GM18951 (cell line): ENCODE data around the gene ADAMTS9.

ENCODE experiments used
- POLR2A ChIP-seq: IDR thresholded peaks from 4 replicates; pipeline ENCODE4 v1.6.1; 2011; ENCODE audit warnings: mild to moderate bottlenecking; ENCODE audit not compliant: insufficient read length, insufficient read depth; ENCODE audit errors: extremely low read depth
- in situ Hi-C: fragments of 300-500 bp; cut with MboI; formaldehyde crosslinking; loops from one replicate; pipeline ENCODE4 v1.12.0; 2022; ENCODE audit warnings: low sequenced_read_pairs, mixed read lengths, inconsistent platforms; ENCODE audit not compliant: unreplicated experiment

Gene ADAMTS9

DNA sequence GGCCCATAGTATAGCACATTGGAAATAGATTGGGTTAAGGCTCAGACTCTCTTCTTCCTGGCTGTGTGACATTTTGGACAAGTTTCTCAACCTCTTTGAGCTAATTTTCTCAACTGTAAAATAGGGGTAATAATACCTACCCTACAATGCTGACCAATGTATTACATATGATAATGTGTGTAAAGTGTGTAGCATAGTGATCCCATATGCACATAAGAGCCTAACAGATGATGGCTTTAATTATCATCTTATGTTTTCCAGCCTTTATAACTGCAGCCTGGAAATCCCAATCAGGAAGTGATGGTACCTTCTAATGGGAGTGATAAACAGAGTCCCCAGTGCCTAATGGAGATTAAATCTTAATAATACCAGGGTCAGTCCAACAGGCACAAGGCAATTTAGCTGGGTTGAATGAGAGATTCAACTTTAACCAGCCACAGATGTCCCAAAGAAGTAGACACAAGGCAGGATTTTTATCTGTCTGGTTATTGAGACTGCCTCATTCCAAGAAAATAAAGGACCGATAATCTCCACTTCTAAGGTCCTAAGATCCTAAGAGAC is 12.0 kb downstream of the ADAMTS9 start:
- no peak for TF ChIP-seq POLR2A
- in situ Hi-C loops, result no loop called here

DNA sequence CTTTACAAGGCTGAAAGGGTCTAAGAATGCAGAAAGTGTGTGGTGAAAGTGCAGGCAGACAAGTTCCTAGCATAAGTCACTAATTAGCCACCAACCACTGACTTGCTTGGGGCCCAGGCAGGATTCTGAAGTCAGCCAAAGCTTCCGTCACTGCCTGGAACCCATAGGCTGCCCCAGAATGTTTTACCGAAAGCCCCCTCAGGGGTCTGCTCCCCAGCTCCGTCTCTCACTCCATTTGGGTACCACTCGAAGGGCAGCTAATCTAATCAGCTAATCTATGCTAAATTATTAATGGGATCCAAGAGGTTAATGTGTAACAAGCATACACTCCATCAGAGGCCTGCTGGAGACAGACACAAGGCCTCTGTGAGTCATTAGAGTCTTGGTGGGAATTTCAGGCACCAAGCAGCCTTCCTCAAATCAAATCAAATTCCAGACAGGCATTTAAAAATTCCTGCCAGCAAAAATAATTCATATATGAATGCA is 13.2 kb downstream of the ADAMTS9 start:
- in situ Hi-C loops, result no loop called here
- TF ChIP-seq POLR2A, result no peak

DNA sequence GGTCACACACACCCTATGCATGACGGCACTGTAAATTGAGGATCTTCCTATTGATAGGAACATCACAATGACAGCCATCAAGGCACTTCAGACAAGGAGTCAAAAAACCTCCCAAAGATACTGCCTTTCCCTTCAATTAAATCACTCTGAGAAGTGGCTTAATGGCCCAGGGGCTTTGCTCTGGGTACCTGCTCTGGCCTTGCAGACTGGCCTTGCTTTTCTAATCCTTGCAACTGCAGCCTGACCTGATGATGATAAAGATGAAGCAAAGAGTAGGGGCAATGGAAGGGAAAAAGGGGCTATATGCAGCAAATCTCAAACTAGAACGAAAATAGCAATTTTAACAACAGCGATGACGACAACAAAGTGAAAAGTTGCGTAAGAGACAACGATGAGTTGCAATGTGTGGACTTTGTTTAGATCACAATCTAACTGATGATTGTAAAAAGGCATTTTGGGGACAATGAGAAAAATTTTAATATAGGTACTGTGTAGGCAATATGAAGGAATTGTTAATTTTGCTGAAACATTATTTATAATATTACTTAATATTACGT is 14.6 kb downstream of the ADAMTS9 start:
- TF ChIP-seq POLR2A, result no peak
- in situ Hi-C loops, result no loop called here

DNA sequence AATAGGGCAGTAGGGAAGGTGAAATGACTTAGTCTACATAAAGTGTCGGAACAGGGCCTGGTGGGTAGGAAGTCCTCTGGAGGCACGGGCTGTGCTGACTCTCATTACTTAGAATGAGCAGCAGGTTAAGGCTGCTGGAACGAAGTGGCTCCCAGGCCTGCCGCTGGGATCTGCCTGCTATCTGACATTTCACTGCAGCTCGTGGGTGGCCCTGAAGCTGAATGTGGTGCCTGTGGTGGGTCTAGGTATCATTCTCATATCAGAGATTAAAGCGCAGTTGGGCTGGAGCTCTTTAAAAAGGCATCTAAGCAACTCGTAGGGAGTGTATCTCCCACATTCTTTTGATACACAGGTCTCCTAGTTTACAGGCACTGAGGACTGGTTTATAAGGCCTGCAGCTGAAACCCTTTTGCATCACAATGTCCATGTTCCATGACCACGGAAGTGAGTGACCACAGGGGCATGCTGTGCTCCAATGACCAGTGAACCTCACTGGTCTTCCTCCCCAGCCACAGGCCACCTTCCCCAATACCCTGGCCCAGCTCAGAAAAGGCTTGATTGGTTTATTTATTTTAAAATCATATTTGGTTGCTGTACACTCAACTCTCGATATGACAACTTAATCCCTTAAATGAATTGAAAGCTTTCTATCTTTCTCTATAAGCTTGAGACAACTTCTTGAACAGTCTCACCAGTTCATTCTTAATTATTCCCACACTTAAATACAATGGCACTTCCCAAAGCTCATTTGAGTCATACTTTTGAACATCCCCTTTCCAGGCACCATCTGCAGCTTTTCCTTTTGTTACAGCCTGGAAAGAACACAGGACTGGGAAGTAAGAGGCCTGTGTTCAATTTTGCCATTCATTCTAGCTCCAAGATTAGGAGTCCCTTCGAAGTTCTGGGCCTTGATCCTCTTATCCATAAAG is 19.0 kb downstream of the ADAMTS9 start:
- no peak for TF ChIP-seq POLR2A
- in situ Hi-C loops, result no loop called here

DNA sequence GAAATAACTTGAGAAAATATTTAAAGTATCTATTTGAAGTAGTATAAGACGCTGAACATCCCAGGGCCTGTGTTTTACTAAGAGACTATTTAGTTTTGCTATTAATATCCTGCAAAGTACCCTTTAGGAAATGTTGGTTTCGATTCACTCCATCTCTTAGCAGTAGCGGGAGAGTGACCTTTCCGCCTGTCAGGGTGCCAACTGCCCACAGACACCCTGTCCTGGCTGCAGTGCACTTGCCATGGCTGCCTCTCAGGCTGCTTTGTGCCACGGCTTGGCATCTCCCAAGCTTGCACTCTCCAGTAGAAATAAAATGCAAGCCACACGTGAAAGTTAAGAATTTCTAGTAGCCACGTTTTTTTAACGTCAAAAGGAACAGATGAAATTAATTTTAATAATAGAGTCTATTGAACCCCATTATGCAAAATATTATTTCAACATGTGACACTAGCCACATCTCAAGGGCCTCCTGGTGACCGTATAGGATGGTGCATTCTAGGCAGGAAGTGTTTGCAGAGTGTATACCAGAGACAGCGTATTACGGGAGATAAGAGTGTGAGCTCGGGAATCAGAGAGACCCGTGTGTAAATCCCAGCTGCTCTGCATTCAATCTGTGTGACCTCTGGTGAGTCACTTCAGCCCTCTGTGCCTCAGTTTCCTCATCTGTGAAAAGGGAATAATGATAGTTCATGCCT is 19.8 kb downstream of the ADAMTS9 start:
- no peak for TF ChIP-seq POLR2A
- in situ Hi-C loops, result no loop called here

DNA sequence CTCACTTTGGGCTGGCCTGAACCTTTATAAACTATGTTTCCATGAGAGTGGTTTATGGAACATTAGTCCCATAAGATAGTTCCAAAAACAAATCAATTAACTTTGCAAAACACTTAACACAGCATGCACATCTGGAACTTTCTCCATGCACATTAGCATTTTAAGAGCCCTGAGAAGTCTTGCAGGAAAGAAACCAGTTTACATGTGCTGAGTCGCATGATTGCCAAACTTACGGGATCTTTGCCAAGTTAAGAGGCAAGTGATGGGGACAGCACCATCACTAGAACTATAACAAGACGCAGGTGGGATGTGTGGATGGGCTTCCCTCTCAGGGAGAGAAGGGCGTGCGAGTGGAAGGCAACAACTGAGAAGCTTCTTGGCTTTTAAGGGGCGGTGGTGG is 20.7 kb downstream of the ADAMTS9 start:
- in situ Hi-C loops, result no loop called here
- TF ChIP-seq POLR2A, result no peak

DNA sequence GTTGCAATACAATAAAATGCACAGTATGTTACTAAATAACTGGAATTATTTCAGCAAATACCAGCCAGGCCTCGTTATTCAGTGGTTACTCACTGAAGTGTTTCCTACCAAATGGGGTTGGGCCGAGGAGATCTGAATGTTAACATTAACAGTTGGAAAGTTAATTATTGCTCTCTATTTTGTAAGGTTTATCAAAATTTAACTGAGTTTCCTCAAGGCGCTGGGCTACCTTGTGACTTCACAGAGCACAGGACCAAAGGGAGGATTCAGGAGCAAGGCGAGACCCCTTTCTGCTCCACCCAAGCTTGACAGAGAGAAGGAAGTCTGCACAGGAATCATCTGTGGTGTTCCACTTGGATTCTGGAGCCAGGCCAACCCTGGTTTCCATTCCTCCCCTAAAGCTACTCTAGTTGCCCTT is 21.6 kb downstream of the ADAMTS9 start:
- no peak for TF ChIP-seq POLR2A

DNA sequence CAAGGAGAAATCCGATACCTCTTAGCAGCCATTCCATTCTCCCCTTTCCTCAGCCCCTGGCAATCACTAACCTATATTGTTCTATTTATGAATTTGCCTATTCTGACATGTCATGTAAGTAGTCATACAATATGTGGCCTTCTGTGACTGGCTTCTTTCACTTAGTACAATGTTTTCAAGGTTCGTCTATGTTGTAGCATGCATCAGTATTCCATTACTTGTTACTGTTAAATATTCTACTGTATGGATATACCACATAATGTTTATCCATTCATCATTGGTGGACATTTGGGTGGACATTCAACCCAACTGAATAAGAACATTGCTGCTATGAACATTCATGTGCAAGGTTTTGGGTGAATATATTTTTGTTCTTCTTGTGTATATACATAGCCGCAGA is 23.4 kb downstream of the ADAMTS9 start:
- TF ChIP-seq POLR2A, result no peak
- in situ Hi-C loops, result no loop called here

More for the DNA sequence above, 21.6 kb downstream of the ADAMTS9 start:
- in situ Hi-C loops, result no loop called here

DNA sequence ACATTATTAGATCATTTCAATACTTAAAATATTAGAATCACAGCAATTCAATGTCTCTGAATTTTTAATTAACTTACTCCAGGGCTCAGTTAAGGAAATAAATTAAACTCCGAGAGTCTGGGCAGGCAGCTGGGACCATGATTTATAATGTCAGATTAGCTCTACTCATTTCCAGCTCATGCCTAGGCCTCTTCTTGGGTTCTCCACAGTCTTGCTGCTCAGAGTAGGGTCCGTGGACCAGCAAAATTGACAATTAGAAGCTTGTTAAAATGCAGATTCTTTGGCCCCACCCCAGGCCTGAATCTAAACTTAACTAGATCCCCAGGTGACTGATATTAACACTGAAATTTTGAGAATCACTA is 28.2 kb downstream of the ADAMTS9 start:
- in situ Hi-C loops, result no loop called here
- no peak for TF ChIP-seq POLR2A

DNA sequence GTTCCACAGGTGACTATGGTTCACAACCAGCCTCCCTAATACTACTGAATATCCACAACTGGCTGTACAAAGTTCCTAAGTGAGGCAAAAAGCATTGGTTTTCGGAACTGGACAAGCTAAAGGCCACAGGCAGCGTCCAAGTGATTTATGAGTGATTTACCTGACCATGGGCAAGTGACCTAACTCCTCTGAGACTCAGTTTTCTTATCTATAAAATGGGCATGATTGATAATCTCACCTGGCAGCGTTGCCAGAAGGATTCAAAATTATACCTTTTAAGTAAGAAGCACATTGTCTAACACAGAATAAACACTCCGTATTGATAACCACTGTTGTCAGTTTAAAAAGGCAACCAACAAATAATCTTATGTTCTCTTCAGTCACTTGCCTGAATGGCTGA is 29.8 kb downstream of the ADAMTS9 start:
- no peak for TF ChIP-seq POLR2A
- in situ Hi-C loops, result no loop called here

DNA sequence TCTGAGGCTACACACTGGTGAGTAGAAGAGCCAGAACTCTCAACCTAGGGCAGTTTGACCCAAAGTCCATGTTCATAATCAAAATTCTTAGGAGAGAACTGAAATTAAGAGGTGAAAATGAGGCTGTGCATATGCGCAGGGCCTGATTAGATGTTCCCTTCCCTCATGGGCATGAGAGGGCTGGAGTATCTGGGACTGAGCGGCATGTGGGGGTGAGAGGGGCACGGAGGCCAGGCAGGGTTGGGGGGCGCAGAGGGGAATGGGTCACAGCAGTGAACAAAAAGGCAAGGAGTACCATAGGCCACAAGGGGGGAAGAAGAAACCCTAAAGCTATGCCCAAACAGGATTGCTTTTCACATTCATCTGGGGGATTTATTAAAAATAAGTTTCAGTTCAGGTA is 31.3 kb downstream of the ADAMTS9 start:
- in situ Hi-C loops, result no loop called here

DNA sequence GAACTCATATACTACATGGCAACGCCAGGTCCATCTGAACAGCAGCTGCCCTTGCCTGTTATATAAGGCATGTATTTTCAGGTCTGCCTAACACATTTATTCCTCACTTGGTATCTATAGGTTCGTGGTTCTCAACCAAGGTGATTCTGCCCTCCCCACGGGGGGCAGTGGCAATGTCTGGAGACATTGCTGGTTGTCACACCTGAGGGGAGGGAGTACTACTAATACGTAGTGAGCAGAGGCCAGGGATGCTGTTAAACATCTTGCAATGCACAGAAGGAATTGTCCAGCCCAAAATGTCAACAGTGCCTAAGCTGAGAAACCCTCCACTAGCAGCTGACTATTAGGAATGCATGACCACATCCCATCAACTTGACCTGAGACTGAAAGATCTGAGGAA is 32.6 kb downstream of the ADAMTS9 start:
- in situ Hi-C loops, result no loop called here

More for the DNA sequence above, 31.3 kb downstream of the ADAMTS9 start:
- TF ChIP-seq POLR2A, result no peak

DNA sequence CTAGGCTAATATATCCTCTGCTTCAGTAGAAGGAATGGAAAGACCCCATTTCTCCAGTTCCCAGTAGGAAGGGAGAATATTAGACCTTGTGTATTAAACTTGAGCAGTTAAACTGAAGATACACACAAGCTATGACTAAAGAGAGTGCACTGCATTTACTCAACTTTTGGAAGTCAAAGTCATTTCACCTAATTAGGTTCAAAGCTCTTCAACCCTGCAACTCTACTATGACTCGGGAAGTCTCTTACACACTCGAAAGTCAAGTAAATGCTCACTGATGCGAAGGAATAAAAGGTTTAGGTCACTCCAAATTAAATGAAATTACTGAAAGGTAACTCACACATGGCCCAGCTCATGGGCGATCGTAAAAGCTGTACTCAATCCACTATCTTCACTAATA is 33.8 kb downstream of the ADAMTS9 start:
- in situ Hi-C loops, result no loop called here

More for the DNA sequence above, 32.6 kb downstream of the ADAMTS9 start:
- no peak for TF ChIP-seq POLR2A

More for the DNA sequence above, 33.8 kb downstream of the ADAMTS9 start:
- no peak for TF ChIP-seq POLR2A
